Neural cell (in vitro differentiated cells): ENCODE measurements around the gene ZNF789.

Experiments
- CTCF ChIP-seq: fragments of 450-650 bp; IDR thresholded peaks from 2 replicates; pipeline ENCODE4 v1.5.1; 2014; ENCODE audit warnings: antibody characterized with exemption, mild to moderate bottlenecking, moderate library complexity; ENCODE audit not compliant: poor library complexity, severe bottlenecking
- EP300 ChIP-seq: fragments of 450-650 bp; conservative IDR thresholded peaks from 2 replicates; pipeline ENCODE4 v1.6.1; 2014; ENCODE audit warnings: antibody characterized with exemption, mild to moderate bottlenecking, moderate library complexity; ENCODE audit not compliant: poor library complexity, severe bottlenecking
- EZH2 ChIP-seq: fragments of 200-600, 300-800 bp; shearing (Covaris generic), sonication (generic); IDR thresholded peaks from 2 replicates; pipeline ENCODE4 v1.6.1; 2014; ENCODE audit warnings: antibody characterized with exemption, low read length, borderline replicate concordance, mild to moderate bottlenecking; ENCODE audit not compliant: insufficient read depth, poor library complexity, severe bottlenecking
- MXI1 ChIP-seq: fragments of 450-650 bp; conservative IDR thresholded peaks from 2 replicates; pipeline ENCODE4 v1.6.1; 2014; ENCODE audit warnings: antibody characterized with exemption, mild to moderate bottlenecking; ENCODE audit not compliant: poor library complexity, severe bottlenecking
- POLR2AphosphoS5 ChIP-seq: IDR thresholded peaks from 2 replicates; pipeline ENCODE4 v1.6.1; 2012
- RAD21 ChIP-seq: fragments of 450-650 bp; conservative IDR thresholded peaks from 2 replicates; pipeline ENCODE4 v1.6.1; 2014; ENCODE audit warnings: antibody characterized with exemption, mild to moderate bottlenecking, moderate library complexity
- REST ChIP-seq: IDR thresholded peaks from 2 replicates; pipeline ENCODE4 v1.6.1; 2012; ENCODE audit warnings: borderline replicate concordance
- TAF1 ChIP-seq: IDR thresholded peaks from 2 replicates; pipeline ENCODE4 v1.6.1; 2012; ENCODE audit warnings: low read depth

- no peak for TF ChIP-seq POLR2AphosphoS5
- TF ChIP-seq EZH2 = no peak
- TF ChIP-seq CTCF = no peak
- no peak for TF ChIP-seq RAD21
- TF ChIP-seq REST = no peak
- no peak for TF ChIP-seq TAF1
- TF ChIP-seq EP300 = no peak
- TF ChIP-seq MXI1 = no peak
Observed at GRCh38 chr7:99440195-99440594, 32.5 kb upstream of the ZNF789 start.
